Fibroblast of pulmonary artery (primary cell): Measurements from ENCODE around the gene KRT76.

Source experiments
- DNase-seq: peaks from one replicate; pipeline ENCODE4 v3.0.0-alpha.2; 2010; ENCODE audit warnings: low read depth
- H3K4me3 ChIP-seq: replicated peaks from 2 replicates; pipeline ENCODE4 v1.5.1; 2011; ENCODE audit warnings: low read depth, mild to moderate bottlenecking, control low read depth, low read length, moderate library complexity
- CTCF ChIP-seq: IDR thresholded peaks from 2 replicates; pipeline ENCODE4 v1.5.1; 2011; ENCODE audit warnings: mild to moderate bottlenecking, control low read depth, low read length, inconsistent platforms; ENCODE audit errors: missing control alignments

Gene KRT76

DNA sequence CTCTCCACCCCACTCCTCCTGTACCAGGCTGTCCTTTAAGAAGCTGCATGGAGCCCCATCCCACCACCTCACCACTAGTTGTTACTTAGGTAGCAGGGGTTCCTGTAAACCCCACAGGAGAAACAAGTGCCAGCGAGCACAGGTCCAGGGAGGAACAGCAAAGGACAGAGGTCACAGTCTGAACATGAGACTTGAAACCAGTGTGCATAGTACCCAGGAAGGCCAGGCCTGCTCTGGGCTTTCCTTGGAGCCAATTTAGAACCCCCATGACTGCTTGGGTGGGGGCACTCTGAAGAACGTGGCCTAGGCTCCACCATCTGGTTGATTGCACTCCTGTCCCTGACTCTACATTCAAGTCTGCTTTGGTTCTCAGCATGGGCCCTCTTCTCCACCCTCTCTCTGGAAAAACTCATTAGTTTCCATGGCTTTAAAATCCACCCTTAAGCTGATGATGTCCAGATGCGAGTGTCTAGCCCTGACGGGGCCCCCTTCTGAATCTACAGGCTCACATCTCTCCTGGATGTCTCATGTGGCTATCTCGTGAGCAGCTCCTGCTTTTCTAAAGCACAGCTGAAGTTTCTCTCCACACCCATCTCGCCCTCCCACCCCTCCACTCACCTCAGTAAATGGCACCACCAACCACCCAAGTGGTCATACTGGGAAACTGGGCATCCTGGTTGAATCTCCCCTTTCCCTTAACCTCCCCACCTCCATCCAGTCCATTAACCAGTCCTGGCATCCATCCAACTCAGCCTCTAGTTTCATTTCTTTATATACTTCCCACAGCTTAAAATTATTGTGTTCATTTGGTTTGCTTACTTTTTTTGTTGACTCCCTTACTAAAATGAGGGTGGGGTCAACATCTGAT lies 10.4 kb upstream of the KRT76 start:
- no peak for DNase-seq
- no peak for TF ChIP-seq CTCF
- no peak overlapping the region for H3K4me3 ChIP-seq

DNA sequence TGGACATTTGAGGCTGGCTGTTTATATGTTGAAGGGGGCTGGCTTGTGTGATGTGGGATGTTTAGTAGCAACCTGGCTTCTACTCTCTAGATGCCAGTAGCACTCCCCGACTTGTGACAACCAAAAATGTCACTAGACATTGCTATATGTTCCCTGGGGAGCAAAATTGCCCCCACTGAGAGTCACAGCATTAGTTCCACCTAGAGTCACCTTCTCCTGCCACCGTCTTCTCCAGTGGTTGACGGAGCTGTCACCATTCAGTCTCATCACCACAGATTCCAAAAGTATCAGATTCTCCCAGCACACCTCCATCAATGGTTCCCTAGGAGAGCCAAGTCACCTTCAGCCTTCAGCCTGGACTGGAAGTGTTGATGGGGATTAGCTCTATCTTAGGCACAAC lies 7.8 kb upstream of the KRT76 start:
- no peak for DNase-seq
- no peak for TF ChIP-seq CTCF
- H3K4me3 ChIP-seq, result no peak overlapping the region

GRCh38 chr12:52783563-52784316 lies 6.6 kb upstream of the KRT76 start:
- no peak overlapping the region for H3K4me3 ChIP-seq
- no peak for DNase-seq
- no peak for TF ChIP-seq CTCF

DNA sequence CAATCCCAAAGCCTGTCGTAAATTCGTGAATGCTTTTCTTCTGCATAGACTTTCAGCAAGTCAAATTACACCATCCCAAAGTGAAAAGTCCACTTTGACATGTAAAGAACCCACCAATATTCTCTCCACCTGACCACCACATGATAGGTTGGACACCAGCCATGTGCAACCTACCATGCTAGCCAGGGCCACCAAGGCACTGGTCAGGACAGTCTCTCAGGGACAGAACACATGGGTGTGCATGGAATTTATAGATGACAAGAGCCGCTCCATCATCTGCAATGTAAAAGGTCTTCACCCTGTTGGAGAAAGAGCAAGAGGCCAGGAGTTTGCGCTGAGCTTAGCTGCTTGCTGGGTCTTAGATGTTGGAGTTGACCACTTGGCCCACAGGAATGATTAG lies 5.4 kb upstream of the KRT76 start:
- H3K4me3 ChIP-seq, result no peak overlapping the region
- no peak for TF ChIP-seq CTCF
- DNase-seq, result no peak

DNA sequence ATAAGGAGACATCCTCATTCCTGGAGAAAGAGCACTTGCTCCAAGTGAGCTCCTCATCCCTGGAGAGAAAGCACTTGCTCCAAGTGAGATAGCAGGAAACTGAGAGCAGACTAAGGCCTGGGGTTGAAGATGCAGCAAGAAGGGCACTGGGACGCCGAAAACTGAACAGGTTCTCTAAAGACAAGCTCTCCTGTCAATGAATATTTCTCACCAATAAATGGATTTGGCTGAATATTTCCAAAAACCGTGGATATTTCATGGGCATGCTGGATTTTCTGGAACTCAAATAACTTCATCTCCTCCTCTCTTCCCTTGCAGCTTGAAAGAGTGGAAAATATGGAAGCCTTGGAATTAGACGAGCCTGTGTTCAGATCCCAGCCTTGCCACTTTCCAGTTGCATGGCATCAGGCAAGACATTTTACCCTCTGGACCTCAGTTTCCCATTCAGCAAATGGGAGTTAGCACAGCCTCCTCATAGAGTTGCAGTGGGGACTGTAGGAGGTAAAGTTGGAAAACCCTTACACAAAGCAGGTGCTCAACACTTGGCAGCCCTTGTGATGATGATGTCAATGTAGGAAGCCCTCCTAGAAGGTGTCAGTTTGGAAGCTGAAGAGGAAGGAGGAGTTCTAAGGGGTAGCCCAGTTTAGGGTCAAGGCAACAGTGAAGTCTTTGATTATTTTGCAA lies 4.4 kb upstream of the KRT76 start:
- H3K4me3 ChIP-seq, result no peak overlapping the region
- TF ChIP-seq CTCF, result no peak
- no peak for DNase-seq

- no peak for DNase-seq
- H3K4me3 ChIP-seq, result no peak overlapping the region
- no peak for TF ChIP-seq CTCF
These were observed 2.8 kb upstream of the KRT76 start for GRCh38 chr12:52779914-52780313.
